Mucosa of descending colon (tissue), 3 donors: ENCODE results near the gene PRKG1. TPM values are rescaled to one million over a fixed set of nuclear protein-coding genes. Genes with fewer than 3 reads are reported as not detected.
A peak's percentile ranks its signal among the peaks of the same experiment; 100 is the strongest.

Experiments
- ATAC-seq: fragments of 200-7000 bp; cut with Tn5 transposase; one replicate; pipeline ENCODE4 v1.9.1; 2020; ENCODE audit warnings: mild to moderate bottlenecking, moderate library complexity
- DNase-seq, 3 donors: peaks; one replicate each; pipeline ENCODE4 v3.0.0-alpha.2; 2020
- H3K36me3 ChIP-seq: fragments of 200-600 bp; one replicate; pipeline ENCODE4 v1.8.0; 2021; ENCODE audit warnings: low read depth, mild to moderate bottlenecking
- H3K4me1 ChIP-seq: fragments of 200-600 bp; one replicate; pipeline ENCODE4 v1.8.0; 2021; ENCODE audit warnings: low read depth, mild to moderate bottlenecking
- H3K4me3 ChIP-seq: fragments of 200-600 bp; one replicate; pipeline ENCODE4 v1.8.0; 2021; ENCODE audit warnings: mild to moderate bottlenecking
- H3K9me3 ChIP-seq: fragments of 200-600 bp; one replicate; pipeline ENCODE4 v1.8.0; 2021; ENCODE audit warnings: mild to moderate bottlenecking
- CTCF ChIP-seq: fragments of 200-600 bp; IDR thresholded peaks from one replicate; pipeline ENCODE4 v1.8.0; 2022; ENCODE audit warnings: antibody characterized with exemption, mild to moderate bottlenecking
- intact Hi-C, 2 donors: fragments of 100-400 bp; cut with DNase I in 1 of 2; cut with micrococcal nuclease in 1 of 2; formaldehyde crosslinking; loops; one replicate each; pipeline versions ENCODE4 v1.11.0 to v1.11.1; 2022; cut with DNase I, micrococcal nuclease
- microRNA-seq: library from miRNA; unstranded; fragments of <30 nt; microRNA quantifications from one replicate; pipeline ENCODE4, GENCODE V29; 2019
- total RNA-seq, 3 donors: library from RNA; stranded (reverse); fragmentation: NEBNext Ultra II Directional in 2 of 3; extraction: Animal tissue kit (Norgen Biotek cat#: 25700) in 2 of 3; gene quantifications; one replicate each; pipeline versions ENCODE4 v1.2.1 to v1.2.4, GENCODE V29; 2021 to 2023
- donor health status: DM: no; HTN: no; CAD: no; lungs with moderate emphysema.
- donor health status: DM: no; HTN: no; CAD: no.
- donor health status: DM: no; HTN: yes; CAD: no.

PRKG1 gene
- total RNA-seq, 3 donors from 2014 or later = 17.1 to 55.6 (median 21.1) TPM

- ATAC-seq = no peak
- no peak for TF ChIP-seq CTCF
- H3K9me3 ChIP-seq = no peaks in the 10 kb centered on the region
- H3K4me1 ChIP-seq = no peaks in the 10 kb centered on the region
- DNase-seq = no peak
- intact Hi-C loops = no loop called here
- no peaks in the 10 kb centered on the region for H3K36me3 ChIP-seq
- no peak overlapping the region for H3K4me3 ChIP-seq
These were observed 1262.9 kb downstream of the PRKG1 start for GRCh38 chr10:52337225-52337624.

GRCh38 chr10:52343439-52343838, 1269.2 kb downstream of the PRKG1 start:
- DNase-seq = no peak
- intact Hi-C loops = no loop called here
- no peaks in the 10 kb centered on the region for H3K9me3 ChIP-seq
- H3K36me3 ChIP-seq = no peaks in the 10 kb centered on the region
- H3K4me3 ChIP-seq = no peak overlapping the region
- H3K4me1 ChIP-seq = no peaks in the 10 kb centered on the region
- no peak for TF ChIP-seq CTCF
- no peak for ATAC-seq

GRCh38 chr10:52346394-52347326, 1272.4 kb downstream of the PRKG1 start:
- no peak for TF ChIP-seq CTCF
- DNase-seq = peak in 1 of 3 donors; percentile 7
- intact Hi-C loops = no loop called here
- no peak for ATAC-seq
- H3K9me3 ChIP-seq = no peaks in the 10 kb centered on the region
- H3K4me3 ChIP-seq = no peak overlapping the region
- no peaks in the 10 kb centered on the region for H3K4me1 ChIP-seq
- no peaks in the 10 kb centered on the region for H3K36me3 ChIP-seq

GRCh38 chr10:52347327-52347667, 1273.0 kb downstream of the PRKG1 start:
- no peak for TF ChIP-seq CTCF
- Histone ChIP-seq H3K36me3 (no peaks in the 10 kb centered on the region), H3K4me1 (no peaks in the 10 kb centered on the region), H3K4me3 (no peak overlapping the region), H3K9me3 (no peaks in the 10 kb centered on the region)
- intact Hi-C loops = no loop called here
- DNase-seq (no peak), ATAC-seq (peak; percentile 8)

Small RNA genes within 50 kb of the gene (microRNA-seq; reads per million reads assigned to microRNA genes)
- 9.1 reads per million, percentile 32 among the genes with 10 or more reads in this experiment for gene MIR605

Other genes with a start within 250 kb of the PRKG1 start
- 10 to 100 TPM; 25.3 to 74.8 (median 33.1) TPM for gene A1CF, start 188.9 kb upstream of the PRKG1 start, total RNA-seq